Measurements from ENCODE around the gene HSPBP1. TPM values are rescaled to one million over a fixed set of nuclear protein-coding genes. Genes with fewer than 3 reads are reported as not detected.
A peak's percentile ranks its signal among the peaks of the same experiment; 100 is the strongest.

Gene HSPBP1
- total RNA-seq, 2 experiments from 2014 or later: 46.4 to 47.1 TPM

DNA sequence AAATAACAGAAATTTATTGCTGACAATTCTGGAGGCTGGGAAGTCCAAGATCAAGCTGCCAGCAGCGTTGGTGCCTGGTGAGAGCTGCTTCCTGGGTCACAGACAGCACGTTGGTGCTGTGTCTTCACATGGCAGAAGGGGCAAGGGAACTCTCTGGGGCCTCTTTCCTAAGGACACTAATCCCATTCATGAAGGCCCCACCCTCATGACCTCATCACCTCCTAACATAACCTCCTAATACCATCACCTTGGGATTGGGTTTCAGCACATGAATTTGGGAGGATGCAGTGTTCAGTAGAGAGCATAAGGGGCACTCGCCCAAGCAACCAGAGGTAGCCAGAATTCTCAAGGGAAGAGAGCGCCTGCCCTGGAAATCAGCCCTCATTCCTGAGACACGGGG lies 29.5 kb upstream of the HSPBP1 start:
- no peak for ATAC-seq
- Mint-ChIP-seq H3K4me3 (no peak overlapping the region), H3K27ac (no peak overlapping the region), H3K27me3 (no peaks in the 10 kb centered on the region), H3K9me3 (no peaks in the 10 kb centered on the region), H3K36me3 (ENCODE audit: low read depth) (peaks cover 2% of the 10 kb centered on the region), H3K4me1 (ENCODE audit: low read depth) (peaks cover 2% of the 10 kb centered on the region)
- DNase-seq: no peak
- CTCF ChIA-PET: interaction anchor here (1.0 kb wide), 1 partner anchor 8 kb away, joined by 3 read pairs; no protein-coding TSS in a partner anchor
- TF ChIP-seq CTCF (IDR thresholded peaks at IDR 0.05): no peak
- intact Hi-C loops (cut with micrococcal nuclease): no loop called here
- POLR2A ChIA-PET: interaction anchor here (0.6 to 1.3 kb wide), 4 partner anchors 29 to 791 kb away, joined by 3 to 5 read pairs (median 4); partner anchors contain the start of gene TMEM238

- H3K36me3 Mint-ChIP-seq (ENCODE audit: low read depth): peaks cover 2% of the 10 kb centered on the region
- no peaks in the 10 kb centered on the region for H3K9me3 Mint-ChIP-seq
- POLR2A ChIA-PET: no interaction called here
Measured at GRCh38 chr19:55308281-55308680, 28.4 kb upstream of the HSPBP1 start.

DNA sequence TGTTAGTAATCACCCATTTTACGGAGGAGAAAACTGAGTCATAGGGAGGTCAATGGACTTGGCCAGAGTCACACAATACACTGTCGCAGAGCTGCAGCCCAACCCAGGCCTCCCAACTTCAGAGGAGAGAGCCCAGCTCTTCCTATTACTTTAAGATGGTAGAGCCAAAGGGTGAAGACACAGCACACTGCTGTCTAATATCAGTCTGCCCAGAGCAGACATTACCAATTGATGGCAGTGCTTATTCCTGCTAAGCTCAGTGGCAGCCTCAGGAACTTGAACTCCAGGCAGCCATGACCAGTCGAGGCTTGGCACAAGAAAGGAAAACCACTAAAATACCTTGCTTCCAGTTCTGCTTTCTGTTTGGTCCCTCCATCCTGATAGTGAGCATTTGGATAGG lies 26.8 kb upstream of the HSPBP1 start:
- H3K4me1 Mint-ChIP-seq (ENCODE audit: low read depth): peaks cover 6% of the 10 kb centered on the region
- H3K36me3 Mint-ChIP-seq (ENCODE audit: low read depth): peaks cover 2% of the 10 kb centered on the region
- ATAC-seq (no peak), DNase-seq (no peak)
- no peak for TF ChIP-seq CTCF (IDR thresholded peaks at IDR 0.05)
- H3K4me3 Mint-ChIP-seq: no peak overlapping the region
- no peaks in the 10 kb centered on the region for H3K9me3 Mint-ChIP-seq
- ChIA-PET CTCF (no interaction called here), POLR2A (interaction anchor here (0.9 kb wide), 1 partner anchor 51 kb away, joined by 5 read pairs; no protein-coding TSS in a partner anchor)
- intact Hi-C loops (cut with micrococcal nuclease): no loop called here
- H3K27ac Mint-ChIP-seq: no peak overlapping the region
- H3K27me3 Mint-ChIP-seq: no peaks in the 10 kb centered on the region

More at GRCh38 chr19:55308281-55308680, 28.4 kb upstream of the HSPBP1 start:
- CTCF ChIA-PET: no interaction called here
- DNase-seq: no peak
- intact Hi-C loops (cut with micrococcal nuclease): no loop called here
- Mint-ChIP-seq H3K27ac (no peak overlapping the region), H3K27me3 (no peaks in the 10 kb centered on the region), H3K4me1 (ENCODE audit: low read depth) (peaks cover 2% of the 10 kb centered on the region), H3K4me3 (no peak overlapping the region)
- no peak for TF ChIP-seq CTCF (IDR thresholded peaks at IDR 0.05)
- ATAC-seq: no peak

- ChIA-PET POLR2A (interaction anchor here (0.9 kb wide), 1 partner anchor 50 kb away, joined by 5 read pairs; no protein-coding TSS in a partner anchor), CTCF (interaction anchor here (1.1 kb wide), 1 partner anchor 33 kb away, joined by 3 read pairs; the partner anchor contains the start of gene KMT5C)
- no peak overlapping the region for H3K27ac Mint-ChIP-seq
- TF ChIP-seq CTCF (IDR thresholded peaks at IDR 0.05): no peak
- no peak for DNase-seq
- no peaks in the 10 kb centered on the region for H3K27me3 Mint-ChIP-seq
- no peak overlapping the region for H3K4me3 Mint-ChIP-seq
- H3K36me3 Mint-ChIP-seq (ENCODE audit: low read depth): peaks cover 2% of the 10 kb centered on the region
- intact Hi-C loops (cut with micrococcal nuclease): no loop called here
- no peaks in the 10 kb centered on the region for H3K9me3 Mint-ChIP-seq
- peaks cover 8% of the 10 kb centered on the region for H3K4me1 Mint-ChIP-seq (ENCODE audit: low read depth)
- ATAC-seq: no peak
Measured at GRCh38 chr19:55305983-55306562, 26.2 kb upstream of the HSPBP1 start.

DNA sequence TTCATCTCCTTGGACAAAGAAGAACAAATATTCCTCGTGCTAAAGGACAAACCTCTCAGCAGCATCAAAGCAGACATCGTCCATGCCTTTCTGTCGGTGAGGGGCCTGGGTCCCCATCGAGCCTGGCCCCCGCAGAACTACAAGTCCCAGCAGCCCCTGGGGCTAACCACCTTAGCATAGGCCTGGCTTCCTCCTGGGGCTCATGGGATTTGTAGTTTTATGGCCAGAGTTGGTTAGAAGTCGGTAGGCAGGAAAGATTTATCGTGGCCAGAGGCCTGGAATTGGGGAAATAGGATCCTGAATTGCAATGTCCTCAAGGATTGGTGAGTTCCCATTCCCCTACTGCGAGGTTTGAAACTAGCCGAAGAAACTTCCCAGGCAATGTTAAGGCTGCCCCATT lies 25.6 kb upstream of the HSPBP1 start:
- Mint-ChIP-seq H3K4me1 (ENCODE audit: low read depth) (peaks cover 8% of the 10 kb centered on the region), H3K36me3 (ENCODE audit: low read depth) (peaks cover 2% of the 10 kb centered on the region), H3K9me3 (no peaks in the 10 kb centered on the region), H3K4me3 (no peak overlapping the region), H3K27ac (no peak overlapping the region), H3K27me3 (no peaks in the 10 kb centered on the region)
- peak; percentile 63 for ATAC-seq
- intact Hi-C loops (cut with micrococcal nuclease): no loop called here
- POLR2A ChIA-PET: no interaction called here
- no peak for TF ChIP-seq CTCF (IDR thresholded peaks at IDR 0.05)
- CTCF ChIA-PET: interaction anchor here (1.1 kb wide), 1 partner anchor 34 kb away, joined by 3 read pairs; the partner anchor contains the start of gene KMT5C
- peak; percentile 75 for DNase-seq

All from activated CD8-positive, alpha-beta T cell treated with anti-CD3 and anti-CD28 coated beads for 36 hours (primary cell).